NT2/D1 (cell line): ENCODE data around the gene NKD1.

ENCODE experiments used
- YY1 ChIP-seq: IDR thresholded peaks from 2 replicates; pipeline ENCODE4 v1.6.1; 2011; ENCODE audit not compliant: insufficient read length, insufficient read depth
- ZNF274 ChIP-seq: IDR thresholded peaks from 2 replicates; pipeline ENCODE4 v1.6.1; 2011; ENCODE audit warnings: mild to moderate bottlenecking, low read depth, low read length

DNA sequence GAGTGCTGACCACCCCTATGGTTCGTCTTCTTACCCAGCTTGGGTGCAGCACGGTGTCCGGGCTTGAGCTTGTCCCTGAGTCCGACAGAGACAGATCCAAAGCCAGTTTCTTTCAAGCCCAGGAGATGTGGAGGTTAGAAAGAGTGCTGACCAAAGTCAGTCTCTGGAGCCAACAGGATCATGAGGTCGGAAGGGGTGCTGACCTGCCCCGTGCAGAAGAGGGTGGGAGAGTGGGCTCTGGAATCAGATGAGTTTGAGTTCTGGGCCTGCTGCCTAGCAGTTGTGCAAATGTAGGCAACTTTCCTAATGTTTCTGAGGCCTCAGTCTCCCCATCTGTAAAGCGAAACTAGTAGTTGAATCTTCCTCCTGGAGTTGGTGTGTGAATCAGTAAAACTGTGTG lies 24.5 kb downstream of the NKD1 start:
- TF ChIP-seq YY1, result no peak
- TF ChIP-seq ZNF274, result no peak
